ENCODE data around the gene DHRS7B.

- TF ChIP-seq SMC3 (IDR thresholded peaks at IDR 0.05; ENCODE audit: low read depth, low read length) (no peak), GABPA (IDR thresholded peaks at IDR 0.05; ENCODE audit: low read depth) (no peak), GATA2 (CRISPR knock-in tag; IDR thresholded peaks at IDR 0.05) (no peak), CTCF (IDR thresholded peaks at IDR 0.05) (no peak), MXI1 (IDR thresholded peaks at IDR 0.05; ENCODE audit: low read depth, low read length) (no peak), CHD2 (IDR thresholded peaks at IDR 0.05; ENCODE audit: low read length, partially characterized antibody) (no peak), MEF2A (IDR thresholded peaks at IDR 0.05; ENCODE audit: borderline replicate concordance, low read depth) (no peak), ZBTB33 (IDR thresholded peaks at IDR 0.05; ENCODE audit: borderline replicate concordance, low read depth) (no peak), FOXM1 (IDR thresholded peaks at IDR 0.05; ENCODE audit: low read depth) (no peak), YY1 (IDR thresholded peaks at IDR 0.05; ENCODE audit: low read depth) (no peak), TAF1 (IDR thresholded peaks at IDR 0.05; ENCODE audit: borderline replicate concordance, low read depth, low read length) (no peak)
Measured at GRCh38 chr17:21082001-21082436, 44.7 kb upstream of the DHRS7B start.

All from SK-N-SH (cell line).